NCI-H82 (cell line): ENCODE data around the gene TRAPPC3L.
"Not testable (repeated sequence)": the region's sequence is repeated elsewhere in the genome, so short reads cannot be mapped to it uniquely, and the experiment has no call there.

Experiments used
- DNase-seq: peaks from one replicate; lab custom pipeline; 2025; lab: John Stamatoyannopoulos, UW

TRAPPC3L gene

DNA sequence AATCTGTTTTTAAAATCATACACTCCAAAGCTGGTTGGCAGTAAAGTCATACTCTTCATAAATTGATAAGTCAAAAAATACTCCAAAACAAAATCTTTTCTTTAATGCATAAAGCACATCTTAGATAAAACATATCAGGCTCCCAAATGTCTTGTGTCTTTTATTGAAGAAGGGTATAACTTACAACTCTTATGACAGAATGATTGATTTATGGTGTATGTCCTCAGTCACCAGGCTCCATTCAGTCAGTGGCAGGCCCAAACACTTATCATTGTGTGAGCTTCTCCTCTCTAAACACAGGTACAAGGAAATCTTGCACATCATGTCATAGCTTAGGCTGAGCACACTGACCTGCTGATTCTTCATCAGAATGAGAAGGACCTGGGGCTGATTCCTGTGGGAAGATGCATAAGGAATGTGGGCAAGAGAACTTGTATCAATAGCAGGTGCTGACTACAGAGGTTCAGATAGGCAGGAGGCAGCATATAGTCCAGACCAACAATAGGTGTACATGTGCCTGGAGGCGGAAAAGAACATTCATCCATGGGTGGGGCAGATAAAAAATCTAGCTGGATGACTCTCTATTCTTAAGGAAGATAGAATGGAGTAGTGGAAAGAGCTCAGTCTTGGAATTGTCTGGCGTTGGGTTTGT is 32.1 kb downstream of the TRAPPC3L start:
- no peak for DNase-seq

- no peak for DNase-seq
These were observed 32.8 kb downstream of the TRAPPC3L start for GRCh38 chr6:116512734-116513133.

GRCh38 chr6:116512111-116512559 is 33.3 kb downstream of the TRAPPC3L start:
- no peak for DNase-seq

GRCh38 chr6:116511424-116512110 is 33.9 kb downstream of the TRAPPC3L start, which contains the start of gene CALHM5:
TSS of gene CALHM5 (plus strand) at chr6:116511639. CDS start at chr6:116511697, 58 bp downstream.
- peak; percentile 27 for DNase-seq

GRCh38 chr6:116508527-116508926 is 37.0 kb downstream of the TRAPPC3L start:
- no peak for DNase-seq

- DNase-seq: no peak
These were observed 38.2 kb downstream of the TRAPPC3L start for GRCh38 chr6:116507324-116507723.

- DNase-seq: no peak
These were observed 44.5 kb downstream of the TRAPPC3L start for GRCh38 chr6:116500969-116501433.

- no peak for DNase-seq
These were observed 48.3 kb downstream of the TRAPPC3L start for GRCh38 chr6:116497113-116497676.

DNA sequence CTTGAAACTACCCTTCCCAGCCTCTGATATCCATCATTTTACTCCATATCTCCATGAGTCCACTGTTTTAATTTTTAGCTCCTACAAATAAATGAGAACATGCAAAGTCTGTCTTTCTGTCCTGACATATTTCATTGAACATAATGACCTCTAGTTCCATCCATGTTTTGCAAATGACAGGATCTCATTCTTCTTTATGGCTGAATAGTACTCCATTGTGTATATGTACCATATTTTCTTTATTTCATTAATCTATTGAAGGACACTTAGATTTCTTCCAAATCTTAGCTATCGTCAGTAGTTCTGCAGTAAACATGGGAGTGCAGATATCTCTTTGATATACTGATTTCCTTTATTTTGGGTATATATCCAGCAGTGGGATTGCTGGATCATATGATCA is 50.3 kb downstream of the TRAPPC3L start:
- DNase-seq: not testable (repeated sequence)

GRCh38 chr6:116492331-116493067 is 53.0 kb downstream of the TRAPPC3L start:
- DNase-seq: no peak

GRCh38 chr6:116491610-116492330 is 53.7 kb downstream of the TRAPPC3L start:
- no peak for DNase-seq

DNA sequence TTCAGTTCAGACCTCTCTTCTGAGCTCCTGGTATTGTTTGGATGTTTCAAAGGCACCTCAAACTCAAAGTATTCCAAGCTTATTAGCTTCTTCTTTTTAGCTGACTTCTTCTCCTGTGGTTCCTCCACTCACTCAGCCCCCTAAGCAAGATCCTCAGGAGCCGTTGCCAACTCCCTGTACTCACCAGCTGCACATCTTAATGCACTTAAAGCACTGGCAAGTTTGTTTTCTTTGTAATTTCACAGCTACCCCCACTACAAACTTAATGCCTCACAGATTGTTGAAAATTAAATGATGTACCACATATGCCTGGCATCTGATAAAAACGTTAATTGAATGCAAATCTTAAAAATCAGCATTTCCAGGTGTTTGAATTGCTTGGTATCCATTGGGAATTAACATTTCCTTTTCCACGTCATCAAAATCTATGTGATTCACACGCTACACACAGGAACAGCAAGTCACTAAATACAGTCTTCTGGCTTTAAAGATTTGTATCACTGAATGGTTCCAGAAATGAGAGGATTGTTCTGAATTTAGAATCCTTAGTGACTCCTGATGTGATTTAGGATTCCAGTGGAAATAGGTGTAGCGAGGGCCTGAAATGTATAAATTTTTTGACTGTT is 59.8 kb downstream of the TRAPPC3L start:
- no peak for DNase-seq

DNA sequence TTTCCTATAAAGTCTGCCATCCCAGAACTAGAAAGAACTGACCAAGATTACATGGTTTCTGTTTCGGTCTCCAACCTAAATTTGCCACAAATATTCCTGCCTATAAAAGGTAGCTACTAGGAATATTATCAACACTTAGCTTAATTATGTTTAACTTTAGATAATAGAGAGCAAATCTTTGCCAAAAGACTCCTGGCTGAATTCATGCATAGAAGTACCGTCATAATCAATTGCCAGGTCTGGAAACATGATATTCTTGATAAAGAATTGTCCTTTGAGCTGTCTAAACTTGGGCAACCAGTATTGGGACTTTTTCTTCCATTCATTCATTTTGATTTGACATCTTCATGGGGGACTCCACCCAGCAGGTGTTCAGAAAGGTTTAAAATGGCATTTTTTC is 61.9 kb downstream of the TRAPPC3L start:
- DNase-seq: no peak

DNA sequence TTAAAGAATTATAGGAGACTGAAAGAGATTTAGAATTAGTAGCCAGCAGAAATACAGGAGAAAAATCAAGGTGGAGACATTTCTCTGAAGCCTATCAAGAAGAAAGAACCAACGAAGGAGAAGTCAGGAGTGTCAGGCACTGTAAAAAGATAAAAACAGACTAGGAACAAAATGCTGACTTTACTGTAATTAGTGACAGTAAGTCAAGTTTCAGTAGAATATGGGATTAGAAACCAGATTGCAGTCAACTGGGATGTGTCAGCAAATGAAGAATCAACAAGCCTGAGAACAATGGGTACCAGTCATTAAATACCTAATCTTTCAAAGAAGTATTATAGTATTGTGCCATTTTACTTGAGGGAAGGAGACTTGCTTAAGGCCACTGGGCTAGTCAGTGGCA is 62.7 kb downstream of the TRAPPC3L start:
- DNase-seq: no peak

DNA sequence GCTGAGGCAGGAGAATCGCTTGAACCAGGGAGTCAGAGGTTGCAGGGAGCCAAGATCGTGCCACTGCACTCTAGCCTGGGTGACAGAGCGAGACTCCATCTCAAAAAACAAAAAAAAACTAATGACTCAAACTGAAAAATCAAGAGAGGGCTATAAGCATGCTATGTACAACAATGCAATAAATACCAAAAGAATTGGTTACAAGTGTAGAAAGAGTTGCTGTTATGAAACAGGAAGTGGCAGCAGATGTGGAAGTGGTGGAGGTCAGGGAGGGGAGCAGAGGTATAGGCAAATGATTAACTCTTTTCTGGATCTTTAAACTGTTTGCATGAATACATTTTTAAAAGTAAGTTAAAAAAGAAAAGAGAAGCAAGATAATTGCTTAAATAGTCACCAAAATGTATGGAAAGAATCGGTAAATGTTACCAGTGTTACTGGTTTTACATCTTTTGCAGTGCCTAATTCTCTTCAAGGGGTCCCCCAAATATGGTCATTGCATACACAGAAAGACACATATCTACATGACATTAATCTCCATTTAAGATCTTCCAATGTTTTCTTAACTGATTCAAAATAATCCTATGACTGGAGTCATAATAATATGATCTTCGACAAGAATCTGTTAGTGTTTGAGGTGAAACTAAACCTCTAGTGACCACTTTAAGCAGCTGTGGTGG is 69.3 kb downstream of the TRAPPC3L start:
- no peak for DNase-seq

DNA sequence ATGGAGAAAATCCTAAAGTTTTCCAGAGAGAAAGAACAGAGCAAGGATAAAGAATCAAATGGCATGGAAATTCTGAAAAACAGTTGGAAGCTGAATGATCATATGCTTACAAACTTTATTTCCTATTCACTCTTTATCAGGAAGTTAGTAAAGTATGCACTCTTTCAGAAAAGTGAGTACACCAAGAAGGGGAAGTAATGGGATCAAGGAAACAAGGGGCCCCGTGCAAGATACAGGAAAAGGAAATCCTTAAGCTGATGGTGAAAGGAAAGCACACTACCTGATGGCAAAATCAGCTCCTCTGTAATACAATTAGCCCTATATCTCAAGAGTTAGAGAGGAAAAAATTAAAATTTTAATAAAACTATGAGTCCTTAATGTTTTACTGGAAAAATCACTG is 70.3 kb downstream of the TRAPPC3L start:
- peak; percentile 19 for DNase-seq

DNA sequence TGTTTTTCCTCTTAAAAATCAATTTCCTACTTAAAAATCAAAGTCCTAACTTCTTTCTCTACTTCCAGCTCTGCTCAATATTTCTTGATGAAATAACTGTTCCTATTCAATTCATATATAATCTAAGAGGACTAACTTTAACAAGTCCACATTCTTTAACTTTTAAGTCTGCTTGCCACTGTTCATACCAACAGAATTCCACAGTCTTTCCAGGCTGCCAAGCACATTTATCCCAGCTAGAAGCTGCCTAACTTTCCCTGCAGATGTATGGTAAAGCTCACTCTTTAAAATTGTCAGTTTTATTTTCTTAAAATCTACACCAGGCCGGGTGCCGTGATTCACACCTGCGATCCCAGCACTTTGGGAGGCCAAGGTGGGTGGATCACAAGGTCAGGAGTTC is 72.8 kb downstream of the TRAPPC3L start:
- DNase-seq: no peak

- no peak for DNase-seq
These were observed 74.0 kb downstream of the TRAPPC3L start for GRCh38 chr6:116471531-116471930.

DNA sequence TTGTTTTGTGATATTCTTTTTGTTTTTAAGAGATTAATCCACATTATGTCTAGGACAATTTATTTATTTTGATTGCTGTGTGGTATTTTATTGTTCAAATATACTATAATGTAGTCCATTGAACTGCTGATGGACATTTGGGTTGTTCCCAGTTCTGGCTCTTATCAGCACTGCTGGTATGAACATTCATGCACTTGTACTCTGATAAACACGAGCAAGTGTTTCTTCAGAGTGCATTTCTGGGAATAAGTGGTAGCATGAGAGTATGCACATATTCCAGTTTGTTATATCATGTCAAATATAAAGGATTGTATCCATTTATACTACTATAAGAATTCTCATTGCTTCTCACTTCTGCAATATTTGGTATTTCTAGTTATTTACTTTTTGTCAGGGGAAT is 77.2 kb downstream of the TRAPPC3L start:
- DNase-seq: no peak

GRCh38 chr6:116467514-116467913 is 78.0 kb downstream of the TRAPPC3L start:
- no peak for DNase-seq

DNA sequence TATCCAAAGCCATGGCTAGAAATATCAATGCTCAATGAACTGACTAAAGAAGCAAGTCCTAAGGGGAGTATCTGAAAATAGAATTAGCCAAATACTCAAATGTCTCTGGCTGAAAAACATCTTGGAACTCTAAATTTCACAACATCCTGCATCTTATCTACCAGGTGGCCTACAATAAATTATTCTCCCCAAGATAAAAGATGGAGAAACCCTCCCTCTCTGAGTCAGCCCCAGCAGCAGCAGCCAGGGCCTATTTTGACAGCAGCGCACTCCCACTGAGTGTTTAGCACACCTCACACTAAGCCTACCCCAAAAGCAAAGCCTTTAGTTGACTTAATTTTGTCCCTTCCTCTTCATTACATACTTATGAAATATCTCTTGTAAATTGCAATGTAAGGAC is 78.4 kb downstream of the TRAPPC3L start:
- no peak for DNase-seq
